GM21723 (cell line): Measurements from ENCODE around the gene ATP13A3.
A peak's percentile ranks its signal among the peaks of the same experiment; 100 is the strongest.
"Not testable (repeated sequence)": the region's sequence is repeated elsewhere in the genome, so short reads cannot be mapped to it uniquely, and the experiment has no call there.

Source experiments
- ATAC-seq: cut with Tn5 transposase; IDR thresholded peaks from one replicate; pipeline ENCODE4 v1.9.1; 2021; ENCODE audit warnings: mild to moderate bottlenecking, moderate library complexity; ENCODE audit not compliant: unreplicated experiment

ATP13A3 gene

DNA sequence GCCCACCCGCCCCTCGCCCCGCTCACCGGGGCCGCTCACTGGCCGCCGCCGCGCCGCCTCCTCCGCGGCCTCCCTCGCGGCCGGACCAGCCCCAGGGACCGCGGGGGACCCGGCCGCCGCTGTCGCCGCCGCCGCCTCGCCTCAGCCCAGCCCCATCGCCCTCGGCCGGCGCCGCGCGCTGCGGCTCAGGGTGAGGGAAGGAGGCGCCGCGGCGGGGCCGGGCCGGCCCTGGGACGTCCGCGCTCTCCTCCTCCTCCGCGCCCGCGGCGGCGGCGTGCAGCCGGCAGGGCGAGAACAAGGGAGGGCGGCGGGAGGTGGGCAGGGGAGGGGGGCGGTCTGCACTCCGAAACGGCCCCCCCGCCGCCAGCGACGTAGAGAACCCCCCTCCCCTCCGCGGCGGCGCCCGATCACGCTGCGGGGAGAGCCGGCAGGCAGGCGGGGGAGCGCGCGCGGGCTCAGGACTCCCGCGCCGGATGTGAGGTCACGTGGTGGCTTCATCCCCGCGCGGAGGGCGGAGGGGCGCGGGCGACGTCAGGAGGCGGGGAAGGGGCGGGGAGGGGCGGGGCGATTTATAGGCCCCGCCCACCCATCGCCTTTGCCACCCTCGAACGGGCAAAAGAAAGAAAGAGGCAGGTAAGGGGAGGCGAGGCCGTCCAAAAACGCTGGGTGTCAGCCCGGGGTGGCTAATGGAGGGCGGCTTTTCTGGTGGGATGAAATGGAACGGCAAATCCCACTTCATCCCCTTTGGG is at the start of gene ATP13A3:
Gene ATP13A3, minus strand, starts transcription at position 463 of the 749 bp plus-strand sequence. CDS start 24,812 bp downstream, outside the sequence.
- peak; percentile 64 for ATAC-seq

DNA sequence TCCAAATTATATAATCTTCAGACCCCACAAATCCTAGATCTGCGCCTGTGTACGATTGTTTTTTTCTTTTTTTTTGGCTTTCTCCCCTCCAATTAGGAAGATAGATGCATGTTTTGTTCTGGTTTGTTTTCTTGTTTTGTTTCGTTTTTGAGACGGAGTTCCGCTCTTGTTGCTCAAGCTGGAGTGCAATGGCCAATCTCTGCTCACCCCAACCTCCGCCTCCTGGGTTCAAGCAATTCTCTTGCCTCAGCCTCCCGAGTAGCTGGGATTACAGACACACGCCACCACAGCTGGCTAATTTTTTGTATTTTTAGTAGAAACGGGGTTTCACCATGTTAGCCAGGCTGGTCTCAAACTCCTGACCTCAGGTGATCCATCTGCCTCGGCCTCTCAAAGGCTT is 48.4 kb upstream of the ATP13A3 start:
- ATAC-seq = not testable (repeated sequence)

DNA sequence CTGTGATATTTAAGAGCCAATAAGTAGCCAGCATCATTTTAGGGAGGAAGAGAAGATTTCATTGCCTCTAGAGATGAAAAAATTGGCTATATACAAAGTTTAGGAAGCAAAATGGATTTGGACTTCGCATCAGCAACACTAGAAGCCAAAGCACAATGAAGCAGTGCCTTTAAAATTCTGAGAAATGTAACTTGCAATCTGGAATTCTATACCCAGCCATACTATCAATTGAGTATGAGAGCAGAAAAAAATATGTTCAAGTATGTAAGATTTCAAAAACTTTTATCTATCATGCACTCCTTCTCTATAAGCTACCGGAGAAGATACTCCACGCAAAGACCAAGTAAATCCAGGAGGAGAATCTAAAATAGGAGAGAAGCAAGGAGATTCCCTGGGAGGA is 47.4 kb upstream of the ATP13A3 start:
- no peak for ATAC-seq

DNA sequence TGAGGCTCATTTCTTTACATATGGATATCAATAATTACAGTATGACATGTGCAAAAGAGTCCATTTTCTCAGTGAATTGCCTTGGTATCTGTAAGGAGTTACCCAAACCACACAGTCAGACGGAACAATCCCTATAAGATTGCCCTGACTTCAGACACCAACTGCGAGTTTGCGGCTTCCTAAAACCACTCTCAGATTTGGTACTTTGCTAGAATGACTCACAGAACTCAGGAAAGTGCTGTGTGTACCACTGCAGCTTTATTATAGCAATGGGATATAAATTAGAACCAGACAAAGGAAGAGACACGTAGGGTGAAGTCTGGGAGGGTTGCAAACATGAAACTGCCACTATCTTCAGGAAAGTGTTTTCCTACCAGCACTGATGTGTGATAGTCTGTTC is 45.8 kb upstream of the ATP13A3 start:
- ATAC-seq = no peak

DNA sequence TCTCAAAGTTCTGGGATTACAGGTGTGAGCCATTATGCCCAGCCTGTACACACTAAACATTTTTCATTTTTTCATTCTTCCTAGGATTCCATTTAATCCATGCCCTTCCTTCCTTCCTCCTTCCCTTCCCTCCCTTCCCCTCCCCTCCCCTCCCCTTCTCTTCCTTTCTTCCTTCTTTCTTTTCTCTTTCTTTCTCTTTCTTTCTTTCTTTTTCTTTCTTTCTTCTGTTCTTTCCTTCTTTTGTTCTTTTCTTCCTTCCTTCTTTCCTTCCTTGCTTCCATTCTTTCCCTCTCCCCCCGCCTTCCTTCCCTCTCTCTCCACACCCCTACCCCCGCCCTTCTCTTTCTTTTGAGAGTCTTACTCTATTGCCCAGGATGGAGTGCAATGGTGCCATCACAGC is 40.9 kb upstream of the ATP13A3 start:
- no peak for ATAC-seq

DNA sequence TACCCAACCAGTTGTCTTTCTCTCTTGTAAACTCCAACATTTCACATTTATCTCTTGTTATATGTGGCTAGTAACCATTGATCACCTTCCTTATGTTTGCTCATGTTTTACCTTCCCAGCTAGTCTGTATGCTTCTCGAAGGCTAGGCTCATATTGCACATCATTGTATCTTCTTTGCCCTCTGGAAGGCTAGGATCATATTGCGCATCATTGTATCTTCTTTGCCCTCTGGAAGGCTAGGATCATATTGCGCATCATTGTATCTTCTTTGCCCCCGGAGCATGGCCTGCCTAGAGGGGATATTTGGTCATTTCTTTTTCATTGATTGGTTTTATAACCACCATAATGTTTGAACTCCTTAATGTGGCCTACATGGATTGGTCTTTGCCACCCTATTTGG is 39.4 kb upstream of the ATP13A3 start:
- ATAC-seq = no peak

DNA sequence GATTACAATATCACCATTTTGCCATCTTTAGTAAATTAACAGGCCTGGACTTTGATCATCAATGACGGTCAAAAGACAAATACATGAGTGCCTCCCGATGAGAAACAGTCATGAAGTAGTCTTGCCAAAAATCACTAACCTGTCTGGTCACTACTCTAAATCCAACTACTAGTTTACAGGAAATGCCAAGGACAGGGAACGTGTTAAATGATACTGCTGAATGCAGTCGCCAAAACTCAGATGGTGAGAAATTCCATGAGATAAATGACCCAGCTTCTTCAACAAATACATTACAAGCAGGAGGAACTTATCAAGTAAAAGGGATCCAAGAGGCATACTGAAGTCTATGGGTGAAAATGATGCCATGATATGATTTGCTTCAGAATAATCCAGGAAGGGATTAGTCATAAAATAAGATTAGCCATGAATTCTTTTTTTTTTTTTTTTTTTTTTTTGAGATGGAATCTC is 35.8 kb upstream of the ATP13A3 start:
- no peak for ATAC-seq

DNA sequence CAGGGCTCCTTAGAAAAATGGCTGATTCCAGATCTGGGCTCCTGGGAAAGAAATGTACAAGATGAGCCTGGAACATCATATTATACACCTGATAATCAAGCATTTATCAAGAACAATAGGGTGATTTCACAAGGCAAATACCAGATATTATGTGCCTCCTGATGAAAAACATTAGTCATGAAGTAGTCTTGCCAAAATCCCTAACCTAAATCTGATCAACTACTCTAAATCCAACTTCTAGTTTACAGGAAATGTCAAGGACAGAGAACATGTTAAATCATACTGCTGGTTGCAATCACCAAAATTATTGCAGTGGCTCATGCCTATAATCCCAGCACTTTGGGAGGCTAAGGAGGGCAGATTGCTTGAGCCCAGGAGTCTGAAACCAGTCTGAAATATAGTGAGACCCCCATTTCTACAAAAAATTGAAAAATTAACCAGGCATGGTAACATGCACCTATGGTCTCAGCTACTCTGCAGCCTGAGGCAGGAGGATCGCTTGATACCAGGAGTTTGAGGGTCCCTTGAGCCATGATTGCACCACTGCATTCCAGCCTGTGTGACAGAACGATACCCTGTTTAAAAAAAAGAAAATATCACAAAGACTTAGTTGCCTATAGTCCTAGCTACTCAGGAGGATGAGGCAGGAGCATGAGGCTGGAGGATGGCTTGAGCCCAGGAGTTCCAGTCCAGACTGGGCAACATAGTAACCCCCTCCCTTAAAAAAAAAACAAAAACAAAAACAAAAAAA is 34.9 kb upstream of the ATP13A3 start:
- no peak for ATAC-seq

DNA sequence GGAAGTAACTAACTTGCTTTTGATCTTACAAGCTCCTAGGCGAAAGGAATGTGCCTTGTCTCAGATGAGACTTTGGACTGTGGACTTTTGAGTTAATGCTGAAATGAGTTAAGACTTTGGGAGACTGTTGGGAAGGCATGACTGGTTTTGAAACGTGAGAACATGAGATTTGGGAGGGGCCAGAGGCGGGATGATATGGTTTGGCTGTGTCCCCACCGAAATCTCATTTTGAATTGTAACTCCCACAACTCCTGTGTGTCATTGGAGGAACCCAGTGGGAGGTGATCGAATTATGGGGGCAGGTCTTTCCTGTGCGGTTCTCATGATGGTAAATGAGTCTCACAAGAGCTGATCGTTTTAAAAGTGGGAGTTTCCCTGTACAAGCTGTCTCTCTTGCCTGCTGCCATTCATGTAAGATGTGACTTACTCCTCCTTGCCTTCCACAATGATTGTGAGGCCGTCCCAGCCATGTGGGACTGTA is 33.9 kb upstream of the ATP13A3 start:
- ATAC-seq = peak; percentile 83

DNA sequence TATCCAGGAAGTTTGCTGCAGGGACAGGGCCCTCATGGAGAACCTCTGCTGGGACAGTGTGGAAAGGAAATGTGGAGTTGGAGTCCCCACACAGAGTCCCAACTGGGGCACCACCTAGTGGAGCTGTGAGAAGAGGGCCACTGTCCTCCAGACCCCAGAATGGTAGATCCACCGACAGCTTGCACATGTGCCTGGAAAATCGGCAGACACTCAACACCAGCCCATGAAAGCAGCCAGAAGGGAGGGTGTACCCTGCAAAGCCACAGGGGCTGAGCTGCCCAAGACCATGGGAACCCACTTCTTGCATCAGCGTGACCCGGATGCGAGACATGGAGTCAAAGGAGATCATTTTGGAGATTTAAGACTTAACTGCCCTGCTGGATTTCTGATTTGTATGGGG is 33.4 kb upstream of the ATP13A3 start:
- ATAC-seq = not testable (repeated sequence)

DNA sequence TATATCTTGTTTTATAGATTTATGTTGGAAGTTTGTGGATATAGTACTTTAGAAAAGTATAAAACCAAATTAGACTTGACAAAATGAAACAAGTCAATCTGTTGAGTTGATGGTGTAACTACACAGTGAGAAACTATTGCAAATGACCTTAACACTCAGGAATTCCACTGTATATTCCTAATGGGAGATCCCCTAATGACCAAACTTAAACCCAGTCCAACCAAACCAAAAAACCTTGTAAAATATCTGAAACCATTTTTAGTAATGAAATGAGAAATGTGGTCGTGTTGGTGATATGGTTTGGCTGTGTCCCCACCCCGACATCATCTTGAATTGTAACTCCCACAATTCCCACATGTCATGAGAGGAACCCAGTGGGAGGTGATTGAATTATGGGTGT is 31.9 kb upstream of the ATP13A3 start:
- no peak for ATAC-seq

DNA sequence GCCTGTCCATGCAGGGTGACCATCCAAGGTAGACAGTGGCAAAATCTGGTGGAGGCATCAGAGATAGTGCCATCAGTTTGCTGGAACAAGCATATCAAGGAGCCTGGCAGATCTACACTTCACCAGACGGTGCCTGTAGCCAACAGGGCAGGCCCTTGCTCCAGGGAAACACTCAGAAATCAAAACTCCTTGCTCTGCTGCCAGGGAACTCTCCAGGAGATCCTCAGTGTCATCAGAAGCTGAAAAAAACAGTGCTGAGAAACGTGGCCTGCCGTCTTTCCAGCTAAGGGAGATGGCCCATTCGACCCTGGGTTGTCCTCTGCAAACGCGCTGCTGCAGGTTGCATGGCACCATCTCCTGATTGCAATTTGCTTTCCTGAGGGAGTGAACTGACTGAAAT is 30.5 kb upstream of the ATP13A3 start:
- ATAC-seq = no peak

DNA sequence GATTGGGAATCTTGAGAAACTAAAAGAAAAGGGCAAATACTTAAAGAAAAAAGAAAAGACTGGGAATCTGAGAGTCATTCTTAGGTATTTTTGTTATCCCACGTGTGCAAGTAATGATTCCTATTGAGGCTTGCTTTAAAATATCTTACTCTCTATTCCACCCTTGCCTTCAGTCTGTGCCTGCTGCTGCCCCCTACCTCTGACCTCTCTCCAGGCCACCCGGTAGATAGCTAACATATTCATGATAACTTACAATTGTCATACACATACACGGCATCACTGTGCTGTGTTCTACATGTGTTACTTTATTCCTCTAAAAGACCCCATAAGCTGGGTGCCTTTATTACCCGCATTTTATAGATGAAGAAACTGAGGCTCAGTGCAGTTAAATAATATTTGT is 27.8 kb upstream of the ATP13A3 start:
- ATAC-seq = no peak

DNA sequence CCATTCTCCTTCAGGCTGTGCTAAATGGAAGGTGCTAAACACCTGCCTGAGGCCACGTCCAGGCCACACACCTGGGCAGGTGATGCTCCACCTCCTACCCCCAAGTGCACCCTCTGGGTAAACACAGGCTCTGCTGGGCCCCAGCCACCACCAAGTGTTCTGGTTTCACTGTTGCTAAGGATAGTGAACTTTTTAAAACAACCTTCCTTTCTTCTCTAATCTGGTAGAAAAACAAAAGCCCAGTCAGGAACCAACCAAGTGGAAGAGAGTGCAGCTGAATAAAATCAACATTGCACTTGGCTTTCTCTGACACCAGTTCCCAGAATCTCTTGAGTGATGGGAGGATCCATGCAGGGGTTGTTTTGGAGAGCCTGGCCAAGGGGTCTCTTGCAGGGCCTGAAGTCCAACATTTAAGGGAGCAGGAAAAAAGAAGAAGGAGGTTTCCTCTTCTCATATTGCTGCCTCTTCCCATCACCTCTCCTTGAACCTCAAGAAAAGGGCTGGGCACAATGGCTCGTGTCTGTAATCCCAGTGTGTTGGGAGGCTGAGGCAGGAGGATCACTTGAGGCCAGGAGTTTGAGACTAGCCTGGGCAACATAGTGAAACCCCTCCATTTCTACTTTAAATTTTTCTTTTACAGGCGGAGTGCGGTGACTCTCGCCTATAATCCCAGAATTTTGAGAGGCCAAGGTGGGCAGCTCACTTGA is 26.2 kb upstream of the ATP13A3 start:
- ATAC-seq = no peak

DNA sequence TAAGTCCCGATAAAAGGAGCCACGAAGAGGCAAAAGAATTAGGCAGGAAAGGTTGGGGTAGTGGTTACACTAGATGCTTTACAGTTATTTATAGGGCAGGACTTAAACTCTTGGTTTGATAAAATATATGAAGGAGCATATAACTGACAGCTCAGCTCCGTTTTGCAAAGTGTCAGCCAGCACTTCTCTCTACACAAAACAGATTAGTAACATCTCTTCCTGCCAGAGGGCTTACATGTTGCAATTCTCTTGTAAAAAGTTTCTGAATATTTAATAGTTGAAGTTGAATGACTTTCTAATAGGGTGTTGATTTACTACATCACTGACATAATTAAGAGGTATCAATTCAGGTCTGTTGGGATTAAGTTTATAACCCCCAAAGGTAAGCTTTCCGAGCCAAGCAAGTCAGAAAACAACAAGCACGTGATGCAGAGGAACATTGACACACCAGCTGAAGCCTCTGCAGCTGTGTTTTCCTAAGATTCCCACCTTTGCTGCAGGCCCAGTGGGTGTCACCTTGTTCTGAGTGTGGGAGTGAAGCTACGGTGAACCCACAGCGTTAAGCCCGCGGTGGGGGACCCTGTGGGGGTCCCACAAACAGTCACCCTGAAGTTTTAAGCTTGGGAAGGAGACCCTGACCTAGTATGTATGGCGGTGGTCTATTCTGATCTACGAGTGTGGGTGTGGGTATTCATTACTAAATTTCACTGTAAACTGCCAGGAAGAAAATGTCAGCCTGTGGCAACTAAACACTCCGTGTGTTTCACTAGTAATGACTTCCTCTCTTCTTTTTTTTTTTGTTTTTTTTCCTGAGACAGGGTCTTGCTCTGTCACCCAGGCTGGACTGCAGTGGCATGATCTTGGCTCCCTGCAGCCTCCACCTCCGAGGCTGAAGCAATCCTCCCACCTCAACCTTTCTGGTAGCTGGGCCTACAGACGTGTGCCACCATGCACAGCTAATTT is 22.0 kb upstream of the ATP13A3 start:
- ATAC-seq = no peak

DNA sequence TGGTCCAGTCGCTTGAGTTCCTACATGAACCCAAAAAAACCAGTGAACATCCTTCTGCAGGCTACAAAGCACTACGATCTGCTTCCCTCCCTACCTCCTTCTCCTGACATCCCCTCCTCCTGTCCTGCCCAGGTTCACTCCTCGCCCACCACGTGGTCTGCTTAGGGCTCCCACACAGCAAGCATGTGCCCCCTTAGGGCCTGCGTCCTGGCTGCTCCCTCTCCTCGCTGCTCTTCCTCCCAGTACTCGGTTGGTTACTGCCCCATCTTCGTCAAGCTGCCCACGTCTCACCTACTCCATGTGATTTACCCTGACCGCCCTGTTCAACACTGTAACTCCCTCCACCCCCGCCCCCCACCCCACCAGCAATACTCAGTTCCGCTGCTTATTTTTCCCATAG is 20.8 kb upstream of the ATP13A3 start:
- no peak for ATAC-seq

DNA sequence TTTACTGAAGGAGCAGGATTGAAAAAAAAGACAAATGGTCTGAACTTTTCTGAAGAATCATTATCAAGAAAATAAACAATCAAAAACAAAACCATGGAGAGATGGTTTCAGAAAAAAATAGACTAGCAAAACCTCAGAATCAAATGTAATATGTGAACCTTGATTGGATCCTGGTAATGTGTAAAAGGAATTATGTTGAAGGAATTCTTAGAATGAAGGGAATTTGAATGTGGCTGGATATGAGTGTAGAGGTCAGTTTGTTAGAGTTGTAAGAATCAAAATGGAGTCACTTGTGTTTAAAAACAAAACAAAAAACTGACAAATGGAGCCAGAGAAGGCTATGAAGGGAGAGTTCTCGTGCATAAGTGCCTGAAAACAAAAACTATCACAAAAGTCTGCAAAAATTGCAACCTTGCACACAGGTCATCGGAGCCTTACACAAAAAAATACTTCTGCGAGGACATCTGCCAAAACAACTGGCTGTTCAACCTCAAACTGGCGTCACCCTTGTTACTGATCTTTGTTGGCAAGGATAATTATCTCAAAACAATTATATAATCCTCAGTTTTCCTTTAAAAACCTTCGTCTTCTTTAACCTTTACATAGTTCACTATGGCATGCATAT is 19.1 kb upstream of the ATP13A3 start:
- no peak for ATAC-seq

DNA sequence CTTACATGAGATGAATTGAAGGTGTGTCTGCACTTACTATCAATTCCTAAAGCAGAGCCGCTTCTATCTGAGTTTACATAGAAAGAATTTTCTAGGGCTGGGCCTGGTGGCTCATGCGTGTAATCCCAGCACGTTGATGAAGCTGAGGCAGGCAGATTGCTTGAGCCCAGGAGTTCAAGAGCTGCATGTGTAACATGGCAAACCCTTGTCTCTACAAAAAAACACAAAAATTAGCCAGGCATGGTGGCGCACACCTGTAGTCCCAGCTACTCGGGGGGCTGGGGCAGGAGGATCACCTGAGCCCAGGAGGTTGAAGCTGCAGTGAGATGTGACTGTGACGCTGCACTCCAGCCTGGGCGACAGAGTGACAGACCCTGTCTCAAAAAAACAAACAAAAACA is 18.1 kb upstream of the ATP13A3 start:
- no peak for ATAC-seq

DNA sequence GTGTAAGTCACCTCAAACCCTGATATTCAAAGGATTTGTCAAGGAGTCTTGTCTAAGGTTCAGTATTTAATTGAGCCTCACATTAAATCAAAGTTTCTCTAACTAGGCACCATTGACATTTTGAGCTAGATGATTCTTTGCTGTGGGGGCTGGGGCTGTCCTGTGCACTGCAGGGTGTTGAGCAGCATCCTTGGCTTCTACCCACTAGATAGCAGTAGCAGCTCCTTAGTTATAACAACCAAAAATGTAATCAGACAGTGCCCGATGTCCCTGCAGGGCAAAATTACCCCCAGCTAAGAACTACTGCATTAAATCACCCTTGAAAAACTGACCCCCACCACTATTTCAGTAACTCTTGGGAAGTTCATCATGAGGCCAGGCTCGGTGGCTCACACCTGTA is 17.3 kb upstream of the ATP13A3 start:
- no peak for ATAC-seq

DNA sequence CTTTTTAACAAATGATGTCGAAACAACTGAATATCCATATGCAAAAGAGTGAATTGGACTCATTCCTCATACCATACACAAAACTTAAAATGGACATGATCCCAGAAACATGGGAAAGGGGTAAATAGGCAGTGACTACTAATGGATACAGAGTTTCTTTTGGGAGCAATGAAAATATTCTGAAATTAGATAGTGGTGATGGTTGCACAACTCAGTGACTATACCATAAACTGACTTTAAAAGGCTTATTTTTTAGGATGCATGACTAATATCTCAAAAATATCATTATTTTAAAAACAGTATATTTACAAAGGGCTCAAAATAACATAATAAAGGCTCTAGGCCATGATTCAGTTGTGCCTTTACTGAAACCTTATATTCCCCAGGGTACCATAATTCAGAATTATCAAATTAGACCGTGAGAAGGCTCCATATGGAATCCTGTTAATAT is 16.3 kb upstream of the ATP13A3 start:
- no peak for ATAC-seq
